Osteoblast (primary cell): Measurements from ENCODE around the gene HTRA3. TPM values are rescaled to one million over a fixed set of nuclear protein-coding genes. Genes with fewer than 3 reads are reported as not detected.

Source experiments
- DNase-seq: peaks from one replicate; pipeline ENCODE4 v3.0.0; 2011; ENCODE audit warnings: low spot score, mixed read lengths; ENCODE audit not compliant: insufficient read length; ENCODE audit errors: missing footprints
- H2AFZ ChIP-seq: 2 replicates; pipeline ENCODE4 v1.6.0; 2011; ENCODE audit warnings: mild to moderate bottlenecking, low read length
- H3K27ac ChIP-seq: 2 replicates; pipeline ENCODE4 v1.5.1; 2011; ENCODE audit warnings: mild to moderate bottlenecking, low read depth, low read length, moderate library complexity
- H3K27me3 ChIP-seq: 2 replicates; pipeline ENCODE4 v1.6.0; 2012; ENCODE audit warnings: mild to moderate bottlenecking, control low read depth, inconsistent platforms, low read length, moderate library complexity; ENCODE audit not compliant: insufficient read depth
- H3K36me3 ChIP-seq: 2 replicates; pipeline ENCODE4 v1.5.1; 2011; ENCODE audit warnings: mild to moderate bottlenecking, low read length, control low read depth, moderate library complexity; ENCODE audit not compliant: insufficient read depth
- H3K4me1 ChIP-seq: 2 replicates; pipeline ENCODE4 v1.5.1; 2011; ENCODE audit warnings: mild to moderate bottlenecking, low read length, control low read depth, moderate library complexity; ENCODE audit not compliant: insufficient read depth
- H3K4me2 ChIP-seq: 2 replicates; pipeline ENCODE4 v1.6.0; 2011; ENCODE audit warnings: mild to moderate bottlenecking, low read length; ENCODE audit not compliant: insufficient read depth
- H3K4me3 ChIP-seq: fragments of 200-600 bp; sonication (generic); 3 replicates; pipeline ENCODE4 v1.5.1; 2012; ENCODE audit warnings: mild to moderate bottlenecking, low read length, inconsistent platforms; ENCODE audit not compliant: insufficient read depth
- H3K79me2 ChIP-seq: 2 replicates; pipeline ENCODE4 v1.6.0; 2012; ENCODE audit warnings: mild to moderate bottlenecking, low read length, control low read depth, inconsistent platforms; ENCODE audit not compliant: insufficient read depth
- H3K9me3 ChIP-seq: 2 replicates; pipeline ENCODE4 v1.5.1; 2011; ENCODE audit warnings: low read depth, low read length, control low read depth
- H4K20me1 ChIP-seq: 2 replicates; pipeline ENCODE4 v1.6.0; 2012; ENCODE audit warnings: mild to moderate bottlenecking, low read length, control low read depth; ENCODE audit not compliant: insufficient read depth
- CTCF ChIP-seq: IDR thresholded peaks from 2 replicates; pipeline ENCODE4 v1.5.1; 2011; ENCODE audit warnings: mild to moderate bottlenecking, low read depth, low read length, moderate library complexity; ENCODE audit errors: extremely low read depth
- total RNA-seq: library from RNA; depleted of rRNA; stranded (reverse); fragments of >200 nt; gene quantifications from 2 replicates; pipeline ENCODE4 v1.2.3, GENCODE V29; 2012

HTRA3 gene
- total RNA-seq, 1 donor = 4.0 TPM

GRCh38 chr4:8277356-8278008 lies 7.9 kb downstream of the HTRA3 start:
- TF ChIP-seq CTCF = no peak
- Histone ChIP-seq H3K4me1 (peaks cover 33% of the 10 kb centered on the region), H3K9me3 (no peaks in the 10 kb centered on the region), H3K79me2 (no peaks in the 10 kb centered on the region), H3K4me3 (no peak overlapping the region), H3K27ac (peak overlapping the region; percentile 64), H2AFZ (no peak overlapping the region), H4K20me1 (no peaks in the 10 kb centered on the region), H3K27me3 (no peaks in the 10 kb centered on the region), H3K36me3 (no peaks in the 10 kb centered on the region), H3K4me2 (no peak overlapping the region)
- peak; percentile 77 for DNase-seq

- Histone ChIP-seq H3K4me3 (peak overlapping the region; percentile 6), H3K4me1 (peaks cover 33% of the 10 kb centered on the region), H3K27ac (peak overlapping the region; percentile 64), H3K9me3 (no peaks in the 10 kb centered on the region), H3K27me3 (no peaks in the 10 kb centered on the region), H2AFZ (peak overlapping the region; percentile 54), H3K4me2 (peak overlapping the region; percentile 55), H3K36me3 (no peaks in the 10 kb centered on the region), H3K79me2 (no peaks in the 10 kb centered on the region), H4K20me1 (no peaks in the 10 kb centered on the region)
- DNase-seq = peak; percentile 89
- no peak for TF ChIP-seq CTCF
Observed at GRCh38 chr4:8278009-8278395, 8.4 kb downstream of the HTRA3 start.

- Histone ChIP-seq H2AFZ (peak overlapping the region; percentile 54), H3K36me3 (no peaks in the 10 kb centered on the region), H3K4me2 (peak overlapping the region; percentile 55), H3K79me2 (no peaks in the 10 kb centered on the region), H3K27ac (peak overlapping the region; percentile 64), H3K9me3 (no peaks in the 10 kb centered on the region), H3K4me3 (no peak overlapping the region), H4K20me1 (no peaks in the 10 kb centered on the region), H3K4me1 (peaks cover 33% of the 10 kb centered on the region), H3K27me3 (no peaks in the 10 kb centered on the region)
- peak; percentile 99 for DNase-seq
- TF ChIP-seq CTCF = no peak
Observed at GRCh38 chr4:8278421-8279287, 9.1 kb downstream of the HTRA3 start.
